K562 (cell line): ENCODE data around the gene CELSR2. TPM values are rescaled to one million over a fixed set of nuclear protein-coding genes. Genes with fewer than 3 reads are reported as not detected.

Source experiments
- BCLAF1 ChIP-seq, 2 experiments: fragments of 450-650 bp in 1 of 2; IDR thresholded peaks; 2 replicates each; pipeline ENCODE4 v1.6.1; 2011 to 2017; ENCODE audit warnings: low read depth in 2 of 2, antibody characterized with exemption in 1 of 2, borderline replicate concordance in 1 of 2, low read length in 1 of 2, mild to moderate bottlenecking in 1 of 2, mixed read lengths in 1 of 2; ENCODE audit not compliant: control insufficient read depth in 1 of 2
- DMBX1 ChIP-seq: fragments of 250-450 bp; sonication (Bioruptor Pico); IDR thresholded peaks from 2 replicates; pipeline ENCODE4 v1.8.0; 2022; ENCODE audit warnings: inconsistent platforms, mild to moderate bottlenecking, moderate library complexity, borderline replicate concordance
- EP300 ChIP-seq: IDR thresholded peaks from 2 replicates; pipeline ENCODE4 v1.6.1; 2012; ENCODE audit warnings: low read length, improper control_type of control experiment
- ERF ChIP-seq: fragments of 450-650 bp; formaldehyde crosslinking; IDR thresholded peaks from 2 replicates; pipeline ENCODE4 v1.4.0; 2020; ENCODE audit warnings: mild to moderate bottlenecking, mixed read lengths
- GABPA ChIP-seq: fragments of 200-800 bp; sonication (Bioruptor generic); conservative IDR thresholded peaks from 2 replicates; pipeline ENCODE4 v1.6.1; 2016; ENCODE audit warnings: low read depth, missing genetic modification characterization, missing compliant biosample characterization
- HLTF ChIP-seq: fragments of 450-650 bp; IDR thresholded peaks from 2 replicates; pipeline ENCODE4 v1.6.1; 2016
- IRF2 ChIP-seq: sonication (generic); formaldehyde crosslinking; IDR thresholded peaks from 2 replicates; pipeline ENCODE4 v1.8.1; 2022; ENCODE audit warnings: mild to moderate bottlenecking, missing genetic modification reagents
- NFRKB ChIP-seq: fragments of 450-650 bp; IDR thresholded peaks from 2 replicates; pipeline ENCODE4 v1.6.1; 2016; ENCODE audit warnings: low read depth
- NR1H2 ChIP-seq: sonication (generic); formaldehyde crosslinking; IDR thresholded peaks from 2 replicates; pipeline ENCODE4 v1.4.0; 2020; ENCODE audit warnings: mild to moderate bottlenecking, missing genetic modification reagents
- PML ChIP-seq: IDR thresholded peaks from 2 replicates; pipeline ENCODE4 v1.6.1; 2012; ENCODE audit warnings: low read length, inconsistent platforms
- PREB ChIP-seq: sonication (generic); formaldehyde crosslinking; IDR thresholded peaks from 2 replicates; pipeline ENCODE4 v1.8.1; 2023; ENCODE audit warnings: mild to moderate bottlenecking, missing genetic modification reagents
- PTRF ChIP-seq: fragments of 450-650 bp; IDR thresholded peaks from 2 replicates; pipeline ENCODE4 v1.6.1; 2016; ENCODE audit warnings: mild to moderate bottlenecking, missing genetic modification characterization, missing compliant biosample characterization
- RBM34 ChIP-seq: fragments of 200-400 bp; formaldehyde crosslinking; IDR thresholded peaks from 2 replicates; pipeline ENCODE4 v1.6.1; 2018; ENCODE audit warnings: low read length, borderline replicate concordance; ENCODE audit not compliant: insufficient read depth
- TAL1 ChIP-seq: fragments of 450-650 bp; IDR thresholded peaks from 2 replicates; pipeline ENCODE4 v1.6.1; 2016; ENCODE audit warnings: mild to moderate bottlenecking
- U2AF1 ChIP-seq: fragments of 200-400 bp; formaldehyde crosslinking; optimal IDR thresholded peaks from 2 replicates; pipeline ENCODE3; 2017; ENCODE audit warnings: mild to moderate bottlenecking, low read depth, low read length, moderate library complexity
- XRCC3 ChIP-seq: fragments of 450-650 bp; IDR thresholded peaks from 2 replicates; pipeline ENCODE4 v1.6.1; 2017; ENCODE audit warnings: mild to moderate bottlenecking, moderate library complexity
- ZBTB34 ChIP-seq: fragments of 250-450 bp; sonication (Bioruptor Pico); IDR thresholded peaks from 2 replicates; pipeline ENCODE4 v1.8.0; 2021; ENCODE audit warnings: mild to moderate bottlenecking, moderate library complexity
- ZBTB7A ChIP-seq: IDR thresholded peaks from 2 replicates; pipeline ENCODE4 v1.6.1; 2011; ENCODE audit warnings: low read depth, mild to moderate bottlenecking, low read length, moderate library complexity, borderline replicate concordance; ENCODE audit not compliant: control insufficient read depth
- ZMIZ1 ChIP-seq, 2 experiments: fragments of 150-350 bp in 1 of 2; IDR thresholded peaks; 2 replicates each; pipeline ENCODE4 v1.6.1; 2012 to 2016; ENCODE audit warnings: low read depth in 2 of 2, low read length in 2 of 2, mild to moderate bottlenecking in 1 of 2, moderate library complexity in 1 of 2
- ZNF124 ChIP-seq: sonication (generic); formaldehyde crosslinking; IDR thresholded peaks from 2 replicates; pipeline ENCODE4 v1.8.1; 2022; ENCODE audit warnings: missing genetic modification reagents
- polyA plus RNA-seq, 8 experiments: library from polyadenylated mRNA; depleted of rRNA in 4 of 8; stranded (reverse) in 5 of 8; unstranded in 3 of 8; fragments of >200 nt; fragmentation: Nextera tagmentation in 2 of 8; fragmentation: Illumina TruSeq in 1 of 8; extraction: Ambion mirVana in 2 of 8; extraction: Trizol in 1 of 8; gene quantifications; 2 replicates each; pipeline versions ENCODE4 v1.2.1 to v1.2.3, GENCODE V29; 2011 to 2014; ENCODE audit warnings: inconsistent platforms in 1 of 8, missing spikeins in 1 of 8
- total RNA-seq, 7 experiments: library from RNA; depleted of rRNA in 6 of 7; stranded (reverse); fragments of >200 nt in 6 of 7; fragmentation: Illumina TruSeq in 2 of 7; extraction: Trizol in 2 of 7; gene quantifications; 2 replicates each; pipeline versions ENCODE4 v1.2.1 to v1.2.3, GENCODE V29; 2011 to 2021; ENCODE audit warnings: low replicate concordance in 1 of 7

The CELSR2 gene
- total and polyA plus RNA-seq, 9 of the 15 experiments (the other 6 are each of a cell fraction or from before 2014, with no cell fraction given) = 0.31 to 21.9 (median 4.2) TPM

GRCh38 chr1:109249654-109250401, 489 bp downstream of the CELSR2 start (continued):
- no peak for TF ChIP-seq PTRF
- TF ChIP-seq GABPA (tag) = no peak; the same call in 1 of the 2 replicates
- no peak for TF ChIP-seq PML
- TF ChIP-seq ERF = no peak
- no peak for TF ChIP-seq ZMIZ1 (IDR thresholded peaks at IDR 0.05; ENCODE audit: low read depth in 2 of 2, low read length in 2 of 2)
- no peak for TF ChIP-seq EP300
- no peak for TF ChIP-seq PREB (CRISPR knock-in tag)
- no peak for TF ChIP-seq DMBX1 (CRISPR knock-in tag)
- TF ChIP-seq IRF2 = no peak
- no peak for TF ChIP-seq TAL1
- TF ChIP-seq HLTF = no peak
- no peak for TF ChIP-seq ZBTB34 (CRISPR knock-in tag)
- no peak for TF ChIP-seq ZNF124 (CRISPR knock-in tag)
- TF ChIP-seq BCLAF1 (IDR thresholded peaks at IDR 0.05; ENCODE audit: borderline replicate concordance in 1 of 2, control insufficient read depth in 1 of 2, low read depth in 2 of 2, low read length in 1 of 2) = no peak
- TF ChIP-seq ZBTB7A = peak; percentile 55; the same call in 1 of the 2 replicates
- TF ChIP-seq NFRKB = no peak
- TF ChIP-seq XRCC3 = no peak
- no peak for TF ChIP-seq RBM34
- TF ChIP-seq NR1H2 (CRISPR knock-in tag) = no peak
- TF ChIP-seq U2AF1 = no peak
